Stimulated activated naive B cell treated with anti-CD40 and anti-IgM and Interleukin-4, amounts not matched to agents 10 μg/mL and 1 μg/mL and 100 μg/mL, for 72 hours (primary cell): ENCODE measurements around the gene EVA1C.
"Not testable (repeated sequence)": the region's sequence is repeated elsewhere in the genome, so short reads cannot be mapped to it uniquely, and the experiment has no call there.

Source experiments
- ATAC-seq, 2 donors: fragments of 150-1000 bp; cut with Tn5 transposase; replicated peaks; 2 replicates each; pipeline ENCODE4 v1.10.0; 2021; ENCODE audit warnings: moderate library complexity in 1 of 2
- DNase-seq: peaks from one replicate; pipeline ENCODE4 v3.0.0; 2021
- H3K27ac Mint-ChIP-seq: one replicate; pipeline ENCODE4 v1.8.0; 2022; ENCODE audit warnings: mild to moderate bottlenecking, mixed read lengths
- H3K27me3 Mint-ChIP-seq, 2 donors: one replicate each; pipeline ENCODE4 v1.8.0; 2022; ENCODE audit warnings: mixed read lengths in 2 of 2
- H3K36me3 Mint-ChIP-seq, 2 donors: one replicate each; pipeline ENCODE4 v1.8.0; 2022; ENCODE audit warnings: mixed read lengths in 2 of 2, mild to moderate bottlenecking in 1 of 2
- H3K4me1 Mint-ChIP-seq, 2 donors: one replicate each; pipeline ENCODE4 v1.8.0; 2022; ENCODE audit warnings: mixed read lengths in 2 of 2, mild to moderate bottlenecking in 1 of 2
- H3K4me3 Mint-ChIP-seq, 2 donors: one replicate each; pipeline ENCODE4 v1.8.0; 2022; ENCODE audit warnings: mild to moderate bottlenecking in 2 of 2, mixed read lengths in 2 of 2, moderate library complexity in 1 of 2
- H3K9me3 Mint-ChIP-seq, 2 donors: one replicate each; pipeline ENCODE4 v1.8.0; 2022; ENCODE audit warnings: mixed read lengths in 2 of 2, mild to moderate bottlenecking in 1 of 2

EVA1C gene

GRCh38 chr21:32412162-32413014 is at the start of gene EVA1C:
EVA1C (plus strand) TSS chr21:32412706; CDS start chr21:32412854, 148 bp downstream.
- Mint-ChIP-seq H3K4me1 (peaks cover 9 to 15% of the 10 kb centered on the region in 2 donors), H3K4me3 (peak within 1 kb of the TSS; percentile 86 to 88), H3K9me3 (no peaks in the 10 kb centered on the region), H3K36me3 (no peaks in the 10 kb centered on the region), H3K27me3 (peaks cover 62 to 63% of the 10 kb centered on the region in 2 donors), H3K27ac (peak within 1 kb of the TSS; percentile 84)
- ATAC-seq (peak; percentile 47 to 64), DNase-seq (no peak)

DNA sequence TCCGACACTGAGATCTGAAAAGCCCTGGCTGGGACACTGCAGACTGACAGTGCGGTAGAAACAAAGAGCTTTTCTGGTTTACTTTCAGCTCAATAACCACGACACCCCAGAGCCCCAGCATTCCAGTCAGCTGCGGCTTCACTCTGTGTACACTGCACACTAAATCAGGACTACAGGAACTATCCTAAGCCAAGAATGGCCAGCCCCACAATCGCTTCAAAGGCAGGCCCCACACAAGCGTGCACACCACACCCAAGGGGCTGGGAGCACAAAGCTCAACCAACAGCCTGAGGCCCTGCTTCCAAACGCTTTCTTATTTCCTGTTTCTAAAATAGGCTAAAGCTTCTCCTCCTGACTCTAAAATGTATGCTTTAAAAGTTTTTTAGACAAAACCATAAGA is 48.1 kb upstream of the EVA1C start:
- no peak for ATAC-seq
- H3K27me3 Mint-ChIP-seq: no peaks in the 10 kb centered on the region
- no peaks in the 10 kb centered on the region for H3K9me3 Mint-ChIP-seq
- H3K4me3 Mint-ChIP-seq: no peak overlapping the region
- DNase-seq: no peak
- H3K27ac Mint-ChIP-seq: peak overlapping the region; percentile 25
- H3K36me3 Mint-ChIP-seq: peaks cover 68 to 85% of the 10 kb centered on the region in 2 donors
- H3K4me1 Mint-ChIP-seq: peaks cover 0 to 10% of the 10 kb centered on the region in 2 donors

- no peak overlapping the region for H3K4me3 Mint-ChIP-seq
- H3K27ac Mint-ChIP-seq: peak overlapping the region; percentile 42
- H3K36me3 Mint-ChIP-seq: peaks cover 69 to 84% of the 10 kb centered on the region in 2 donors
- no peaks in the 10 kb centered on the region for H3K9me3 Mint-ChIP-seq
- H3K27me3 Mint-ChIP-seq: no peaks in the 10 kb centered on the region
- H3K4me1 Mint-ChIP-seq: peaks cover 0 to 10% of the 10 kb centered on the region in 2 donors
- ATAC-seq (no peak), DNase-seq (no peak)
Observed at GRCh38 chr21:32364796-32365195, 47.7 kb upstream of the EVA1C start.

DNA sequence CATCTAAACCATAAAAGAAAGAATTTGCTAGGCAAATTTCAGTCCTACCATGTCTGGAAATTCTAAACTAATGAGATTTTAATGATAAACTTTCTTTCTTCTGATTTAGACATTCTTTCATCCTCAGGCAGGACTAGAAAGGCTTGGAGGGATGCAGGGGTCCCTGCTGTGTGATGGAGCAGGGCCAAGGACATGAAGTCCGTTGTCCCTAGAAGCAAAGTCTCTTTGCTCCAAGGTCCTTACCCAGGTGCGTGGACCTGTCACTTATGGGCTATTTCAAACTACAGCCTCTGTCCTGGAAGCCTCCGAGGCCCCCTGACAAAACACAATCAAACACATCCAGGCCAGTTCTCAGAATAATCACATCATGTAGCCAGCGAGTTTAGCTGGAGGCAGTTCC is 46.3 kb upstream of the EVA1C start:
- DNase-seq (no peak), ATAC-seq (no peak)
- Mint-ChIP-seq H3K4me1 (peaks cover 0 to 10% of the 10 kb centered on the region in 2 donors), H3K36me3 (peaks cover 64 to 76% of the 10 kb centered on the region in 2 donors), H3K9me3 (no peaks in the 10 kb centered on the region), H3K27ac (no peak overlapping the region), H3K4me3 (no peak overlapping the region), H3K27me3 (no peaks in the 10 kb centered on the region)

GRCh38 chr21:32367158-32367557 is 45.3 kb upstream of the EVA1C start:
- peaks cover 0 to 10% of the 10 kb centered on the region in 2 donors for H3K4me1 Mint-ChIP-seq

GRCh38 chr21:32368386-32368785 is 44.1 kb upstream of the EVA1C start:
- no peak overlapping the region for H3K4me3 Mint-ChIP-seq
- ATAC-seq: no peak
- no peak overlapping the region for H3K27ac Mint-ChIP-seq
- DNase-seq: no peak
- H3K4me1 Mint-ChIP-seq: peaks cover 0 to 10% of the 10 kb centered on the region in 2 donors
- H3K36me3 Mint-ChIP-seq: peaks cover 64 to 75% of the 10 kb centered on the region in 2 donors
- H3K9me3 Mint-ChIP-seq: no peaks in the 10 kb centered on the region
- H3K27me3 Mint-ChIP-seq: no peaks in the 10 kb centered on the region

More at GRCh38 chr21:32367158-32367557, 45.3 kb upstream of the EVA1C start:
- peaks cover 65 to 74% of the 10 kb centered on the region in 2 donors for H3K36me3 Mint-ChIP-seq
- no peak for ATAC-seq
- H3K27ac Mint-ChIP-seq: no peak overlapping the region
- no peak for DNase-seq
- H3K27me3 Mint-ChIP-seq: no peaks in the 10 kb centered on the region
- no peak overlapping the region for H3K4me3 Mint-ChIP-seq
- H3K9me3 Mint-ChIP-seq: no peaks in the 10 kb centered on the region

DNA sequence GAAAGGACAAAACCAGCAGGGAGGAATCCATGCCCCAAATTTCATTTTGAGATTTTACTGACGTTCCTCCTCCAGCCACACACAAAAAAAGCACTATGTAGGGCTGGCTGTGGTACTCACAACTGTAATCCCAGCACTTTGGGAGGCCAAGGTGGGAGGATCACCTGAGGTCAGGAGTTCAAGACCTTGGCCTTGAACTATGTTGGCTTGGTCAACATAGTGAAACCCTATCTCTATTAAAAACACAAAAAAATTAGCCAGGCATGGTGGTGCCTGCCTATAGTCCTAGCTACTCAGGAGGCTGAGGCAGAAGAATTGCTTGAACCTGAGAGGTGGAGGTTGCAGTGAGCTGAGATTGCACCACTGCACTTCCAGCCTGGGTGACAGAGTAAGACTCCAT is 43.5 kb upstream of the EVA1C start:
- not testable (repeated sequence) for DNase-seq, H3K4me3 Mint-ChIP-seq, H3K27me3 Mint-ChIP-seq, ATAC-seq, H3K4me1 Mint-ChIP-seq, H3K9me3 Mint-ChIP-seq
- Mint-ChIP-seq H3K27ac (peak overlapping the region; percentile 31), H3K36me3 (peaks cover 62 to 70% of the 10 kb centered on the region in 2 donors)

- DNase-seq: no peak
- Mint-ChIP-seq H3K4me1 (no peaks in the 10 kb centered on the region), H3K27me3 (no peaks in the 10 kb centered on the region), H3K4me3 (no peak overlapping the region), H3K36me3 (peaks cover 49 to 53% of the 10 kb centered on the region in 2 donors), H3K9me3 (no peaks in the 10 kb centered on the region), H3K27ac (no peak overlapping the region)
- ATAC-seq: no peak
Observed at GRCh38 chr21:32370998-32371766, 41.3 kb upstream of the EVA1C start.

- no peak overlapping the region for H3K27ac Mint-ChIP-seq
- H3K4me3 Mint-ChIP-seq: no peak overlapping the region
- peaks cover 47 to 50% of the 10 kb centered on the region in 2 donors for H3K36me3 Mint-ChIP-seq
- no peaks in the 10 kb centered on the region for H3K27me3 Mint-ChIP-seq
- ATAC-seq: no peak
- DNase-seq: no peak
- H3K4me1 Mint-ChIP-seq: peaks cover 0 to 6% of the 10 kb centered on the region in 2 donors
- no peaks in the 10 kb centered on the region for H3K9me3 Mint-ChIP-seq
Observed at GRCh38 chr21:32371913-32372314, 40.6 kb upstream of the EVA1C start.

- ATAC-seq (no peak), DNase-seq (no peak)
- no peak overlapping the region for H3K27ac Mint-ChIP-seq
- H3K27me3 Mint-ChIP-seq: no peaks in the 10 kb centered on the region
- no peak overlapping the region for H3K4me3 Mint-ChIP-seq
- H3K36me3 Mint-ChIP-seq: peaks cover 46 to 48% of the 10 kb centered on the region in 2 donors
- H3K9me3 Mint-ChIP-seq: no peaks in the 10 kb centered on the region
- peaks cover 1 to 6% of the 10 kb centered on the region in 2 donors for H3K4me1 Mint-ChIP-seq
Observed at GRCh38 chr21:32372755-32373154, 39.8 kb upstream of the EVA1C start.

DNA sequence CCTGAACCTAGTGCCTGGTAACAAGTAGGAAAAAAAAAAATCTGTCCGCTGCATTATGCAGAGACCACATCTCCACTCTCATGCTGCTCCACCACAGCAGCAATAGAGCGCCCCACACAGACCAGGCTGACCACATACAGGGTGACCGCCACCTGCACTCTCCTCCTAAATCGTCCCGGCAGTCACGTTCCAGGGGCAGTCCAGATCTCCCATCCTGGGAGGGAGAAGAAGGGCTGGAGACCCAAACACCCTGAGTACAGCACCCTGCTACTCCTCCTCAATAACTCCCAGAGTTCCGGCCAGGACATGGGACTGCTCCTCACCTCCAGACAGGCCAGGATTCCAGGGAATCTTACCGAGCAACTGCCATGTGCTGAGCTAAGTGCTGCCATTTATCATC is 35.0 kb upstream of the EVA1C start:
- Mint-ChIP-seq H3K27me3 (no peaks in the 10 kb centered on the region), H3K27ac (peak overlapping the region; percentile 51), H3K4me1 (peaks cover 8 to 17% of the 10 kb centered on the region in 2 donors), H3K4me3 (no peak overlapping the region), H3K9me3 (no peaks in the 10 kb centered on the region), H3K36me3 (peaks cover 39 to 51% of the 10 kb centered on the region in 2 donors)
- ATAC-seq (no peak), DNase-seq (no peak)

GRCh38 chr21:32377991-32378390 is 34.5 kb upstream of the EVA1C start:
- peaks cover 42 to 53% of the 10 kb centered on the region in 2 donors for H3K36me3 Mint-ChIP-seq
- H3K4me1 Mint-ChIP-seq: peaks cover 8 to 17% of the 10 kb centered on the region in 2 donors
- ATAC-seq: no peak
- no peaks in the 10 kb centered on the region for H3K9me3 Mint-ChIP-seq
- H3K27me3 Mint-ChIP-seq: no peaks in the 10 kb centered on the region
- no peak for DNase-seq
- no peak overlapping the region for H3K27ac Mint-ChIP-seq
- H3K4me3 Mint-ChIP-seq: no peak overlapping the region

GRCh38 chr21:32378956-32379355 is 33.5 kb upstream of the EVA1C start:
- Mint-ChIP-seq H3K27me3 (no peaks in the 10 kb centered on the region), H3K36me3 (peaks cover 47 to 58% of the 10 kb centered on the region in 2 donors), H3K27ac (no peak overlapping the region), H3K4me3 (no peak overlapping the region), H3K4me1 (peaks cover 8 to 17% of the 10 kb centered on the region in 2 donors), H3K9me3 (no peaks in the 10 kb centered on the region)
- no peak for ATAC-seq
- DNase-seq: no peak

DNA sequence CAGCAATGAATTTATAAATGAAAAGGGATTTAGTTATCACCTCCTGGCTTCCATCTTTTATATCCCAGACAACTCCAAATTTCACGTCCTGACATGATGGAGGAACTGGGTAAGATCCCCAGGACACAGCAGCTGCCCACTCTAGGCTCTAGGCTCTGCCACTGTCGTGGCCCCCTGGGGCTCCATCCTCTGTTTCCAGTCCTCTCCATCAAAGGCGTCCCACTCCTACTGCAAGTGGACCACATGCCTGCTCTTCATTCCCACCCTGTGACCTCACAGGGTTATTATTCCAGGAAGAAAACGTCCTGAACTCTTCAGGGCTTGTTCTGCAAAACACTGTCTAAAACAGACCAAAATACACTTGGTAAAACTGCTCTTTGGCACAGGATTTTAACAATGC is 31.6 kb upstream of the EVA1C start:
- peaks cover 56 to 73% of the 10 kb centered on the region in 2 donors for H3K36me3 Mint-ChIP-seq
- no peaks in the 10 kb centered on the region for H3K9me3 Mint-ChIP-seq
- no peak for DNase-seq
- no peak overlapping the region for H3K4me3 Mint-ChIP-seq
- peaks cover 15 to 25% of the 10 kb centered on the region in 2 donors for H3K4me1 Mint-ChIP-seq
- H3K27me3 Mint-ChIP-seq: no peaks in the 10 kb centered on the region
- H3K27ac Mint-ChIP-seq: no peak overlapping the region
- no peak for ATAC-seq
